CD1c-positive myeloid dendritic cell (primary cell): ENCODE measurements around the gene CCR6.
"Not testable (repeated sequence)": the region's sequence is repeated elsewhere in the genome, so short reads cannot be mapped to it uniquely, and the experiment has no call there.

ENCODE experiments used
- DNase-seq: peaks from one replicate; pipeline ENCODE4 v3.0.0-alpha.2; 2016; ENCODE audit errors: extremely low spot score

The CCR6 gene

GRCh38 chr6:167141667-167142432 is 19.0 kb downstream of the CCR6 start:
- DNase-seq, result peak; percentile 61

DNA sequence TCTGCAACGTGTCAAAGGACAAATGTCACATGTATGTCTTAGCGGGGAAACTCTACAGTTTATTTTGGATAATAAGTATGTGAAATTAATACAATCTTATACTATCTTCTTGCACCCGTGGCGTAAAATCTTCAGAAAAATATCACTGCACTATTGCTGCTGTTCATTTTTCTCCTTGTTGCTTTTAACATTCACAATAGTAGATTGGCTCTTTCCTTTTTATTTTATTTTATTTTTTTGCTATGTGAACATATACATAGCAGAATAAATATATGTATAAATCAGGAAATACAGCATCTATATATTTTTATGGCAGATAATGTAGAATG is 19.5 kb downstream of the CCR6 start:
- DNase-seq, result no peak

GRCh38 chr6:167143041-167143440 is 20.1 kb downstream of the CCR6 start:
- DNase-seq, result no peak

DNA sequence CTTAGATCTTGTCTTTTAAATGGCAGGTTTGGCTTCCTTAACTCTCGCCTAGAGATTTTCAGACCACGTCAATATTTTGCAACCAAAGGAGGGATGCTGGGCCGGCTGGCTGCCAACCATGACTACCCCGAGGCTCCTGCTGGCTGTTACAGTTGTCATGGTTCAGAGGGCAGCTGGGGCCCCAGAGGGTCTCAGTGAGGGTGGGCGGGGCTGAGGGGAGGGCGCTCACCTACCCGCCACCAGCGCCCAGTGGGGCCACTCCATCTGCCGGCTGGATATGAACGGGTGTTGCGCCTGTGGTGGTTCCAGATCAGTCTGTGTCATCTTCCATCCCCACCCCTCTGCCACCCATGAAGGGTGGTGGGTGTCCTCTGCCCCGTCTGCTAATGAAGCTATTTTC is 22.6 kb downstream of the CCR6 start:
- DNase-seq, result no peak

- DNase-seq, result no peak
These were observed 23.2 kb downstream of the CCR6 start for GRCh38 chr6:167146135-167146534.

DNA sequence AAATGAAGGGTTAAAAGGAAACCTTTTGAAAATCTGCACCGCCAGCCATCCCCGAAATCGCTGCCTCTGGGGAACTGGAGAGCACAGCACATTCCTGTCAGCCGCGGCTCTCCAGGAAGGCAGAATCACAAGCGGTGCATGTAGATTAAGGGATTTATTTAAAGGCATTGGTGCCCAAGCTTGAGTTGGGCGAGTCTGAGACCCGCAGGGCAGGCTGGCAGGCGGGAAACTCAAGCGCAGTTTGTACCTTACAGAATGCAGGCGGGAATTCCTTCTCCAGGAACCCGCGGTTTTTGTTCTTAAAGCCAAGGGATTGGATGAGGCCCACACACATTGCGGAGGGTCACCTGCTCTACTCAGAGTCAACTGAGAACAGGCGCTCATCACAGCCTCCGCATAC is 24.1 kb downstream of the CCR6 start:
- DNase-seq, result no peak

DNA sequence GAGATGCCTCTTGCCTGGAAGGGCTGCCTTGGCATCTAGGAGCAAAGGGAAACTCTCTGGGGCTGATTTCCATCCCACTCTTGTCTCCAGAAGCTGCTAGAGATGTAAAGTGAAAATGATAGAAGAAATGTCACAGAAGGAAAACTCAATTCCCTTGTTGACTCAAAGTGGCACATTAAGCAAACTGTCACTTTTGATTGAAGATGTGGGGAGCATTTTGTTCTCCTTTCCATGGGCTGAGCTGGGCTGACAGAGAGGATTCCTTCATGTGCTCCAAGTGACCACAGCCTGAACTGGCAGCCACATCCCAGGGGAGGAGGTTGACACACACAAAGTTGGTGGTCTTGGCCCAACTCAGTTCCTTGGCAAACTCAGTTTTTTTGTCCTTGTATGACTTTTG is 25.1 kb downstream of the CCR6 start:
- DNase-seq, result no peak

GRCh38 chr6:167148997-167149396 is 26.1 kb downstream of the CCR6 start:
- no peak for DNase-seq

DNA sequence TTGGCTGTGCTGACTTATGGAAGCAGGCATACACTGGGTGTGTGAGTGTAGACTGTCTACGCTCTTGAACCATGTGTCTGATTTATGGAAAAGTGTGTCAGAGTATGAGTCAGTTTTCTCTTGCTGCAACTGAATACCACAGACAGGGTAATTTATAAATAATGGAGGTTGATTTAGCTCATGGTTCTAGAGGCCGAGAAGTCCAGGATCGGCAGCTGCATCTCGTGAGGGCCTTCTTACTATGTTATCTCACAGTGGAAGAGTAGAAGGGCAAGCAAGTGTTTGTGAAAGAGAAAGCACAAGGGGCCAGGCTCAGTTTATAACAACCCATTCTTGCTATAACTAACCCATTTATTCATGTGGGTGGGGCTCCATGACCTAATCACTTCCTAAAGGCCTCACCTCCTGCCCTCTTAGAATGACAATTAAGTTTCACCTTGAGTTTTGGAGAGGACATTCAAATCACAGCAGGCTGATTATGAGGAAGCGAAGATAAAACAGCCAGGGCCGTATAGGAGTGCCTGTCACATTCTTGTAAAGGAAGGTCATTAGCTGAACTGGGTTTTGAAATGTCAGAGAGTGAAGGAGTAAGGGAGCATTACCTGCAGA is 28.1 kb downstream of the CCR6 start:
- peak; percentile 19 for DNase-seq

GRCh38 chr6:167151648-167152047 is 28.8 kb downstream of the CCR6 start:
- no peak for DNase-seq

GRCh38 chr6:167152862-167153261 is 30.0 kb downstream of the CCR6 start:
- DNase-seq, result no peak

DNA sequence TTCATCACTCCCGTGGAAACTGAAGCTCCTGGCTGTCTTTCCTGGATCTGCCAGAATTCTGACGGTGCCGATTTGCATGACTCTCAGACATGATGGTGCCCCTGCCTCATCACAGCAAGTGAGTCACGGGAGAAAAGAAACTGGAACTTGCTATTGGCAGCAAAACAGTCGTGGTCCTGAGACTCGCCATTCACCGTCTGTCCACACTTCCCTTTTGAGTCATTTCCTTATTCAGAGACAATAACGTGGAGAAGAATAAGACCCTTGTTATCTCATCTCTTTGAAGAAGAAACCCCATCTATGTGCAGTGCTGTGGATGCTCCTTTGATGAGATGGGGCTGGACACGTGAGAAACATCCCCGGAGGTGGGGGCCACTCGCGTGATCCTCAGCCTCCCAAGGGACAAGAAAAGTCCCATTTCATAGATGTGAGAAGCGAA is 30.6 kb downstream of the CCR6 start:
- peak; percentile 73 for DNase-seq

- no peak for DNase-seq
These were observed 31.4 kb downstream of the CCR6 start for GRCh38 chr6:167154291-167154690.

GRCh38 chr6:167154895-167155294 is 32.0 kb downstream of the CCR6 start:
- no peak for DNase-seq

DNA sequence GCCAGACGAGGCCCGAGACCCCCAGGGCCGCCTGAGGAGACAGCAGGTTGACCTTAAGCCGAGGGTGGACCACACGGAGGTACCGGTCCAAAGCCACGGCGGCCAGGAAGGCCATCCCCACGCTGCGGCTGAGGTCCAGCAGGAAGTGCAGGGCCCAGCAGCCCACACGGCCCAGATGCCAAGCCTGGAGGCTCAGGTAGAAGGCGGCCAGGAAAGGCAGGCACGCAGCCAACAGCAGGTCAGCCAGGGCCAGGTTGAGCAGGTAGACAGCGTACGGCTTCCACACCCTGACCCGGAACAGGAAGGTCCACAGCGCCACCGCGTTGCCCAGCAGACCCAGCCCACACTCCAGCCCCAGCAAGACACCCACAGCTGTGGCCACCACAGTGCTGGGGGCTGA is 34.5 kb downstream of the CCR6 start:
- no peak for DNase-seq

GRCh38 chr6:167157863-167158262 is 35.0 kb downstream of the CCR6 start, which contains the start of gene GPR31:
TSS of gene GPR31 (minus strand) at chr6:167157980. CDS start at chr6:167157831, 149 bp downstream.
- peak; percentile 34 for DNase-seq

- DNase-seq, result no peak
These were observed 39.1 kb downstream of the CCR6 start for GRCh38 chr6:167161851-167162467.

- DNase-seq, result no peak
These were observed 39.7 kb downstream of the CCR6 start for GRCh38 chr6:167162591-167162990.

GRCh38 chr6:167163476-167164011 is 40.6 kb downstream of the CCR6 start:
- no peak for DNase-seq

DNA sequence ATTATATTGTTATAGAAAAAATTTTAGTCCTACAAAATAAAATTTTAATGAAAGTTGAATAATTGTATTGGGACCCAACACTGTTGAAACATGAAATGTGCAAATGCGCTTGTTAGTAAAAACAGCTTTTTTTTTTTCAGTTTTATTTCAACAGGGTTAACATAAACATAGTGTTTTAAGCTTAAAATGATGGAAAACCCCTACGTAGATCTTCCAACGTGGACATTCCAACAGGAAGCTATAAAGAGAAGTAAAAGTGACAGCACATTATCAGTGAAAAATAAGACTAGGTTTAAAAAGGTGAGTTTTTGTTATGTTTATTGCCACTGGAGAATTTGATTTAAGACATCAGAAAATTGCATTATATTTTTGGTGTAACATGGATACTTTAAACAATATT is 41.4 kb downstream of the CCR6 start:
- DNase-seq, result no peak

DNA sequence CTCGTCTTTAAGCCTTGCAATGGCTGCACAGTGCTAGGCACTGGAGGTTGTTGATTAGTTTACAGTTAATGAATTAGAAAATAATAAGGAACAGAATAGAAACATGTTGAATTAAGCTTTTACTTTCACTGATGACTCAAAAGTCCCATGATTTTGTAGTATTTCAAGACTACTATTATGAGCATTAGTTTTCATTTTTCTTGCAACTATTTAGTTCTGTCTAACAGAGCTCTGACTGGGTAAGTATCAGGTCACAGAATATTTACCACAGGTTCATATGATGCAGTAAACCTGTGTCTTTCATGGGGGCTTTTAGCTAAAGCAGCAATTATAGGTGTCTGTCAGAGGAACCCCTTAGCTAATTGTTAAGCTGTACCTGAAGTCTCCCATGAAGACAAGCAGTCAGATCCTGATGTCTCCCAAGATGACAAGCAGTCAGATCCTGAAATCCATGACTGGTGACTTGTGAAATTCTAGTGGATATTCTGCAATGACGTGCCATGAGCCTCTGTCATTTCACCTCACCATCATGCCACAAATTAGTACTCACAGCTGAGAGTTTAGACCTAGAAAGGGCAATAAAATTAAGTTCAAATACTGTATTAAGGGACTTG is 43.1 kb downstream of the CCR6 start:
- no peak for DNase-seq

- DNase-seq, result not testable (repeated sequence)
These were observed 44.8 kb downstream of the CCR6 start for GRCh38 chr6:167167699-167168098.
